IMR-90 (cell line): ENCODE measurements around the gene NFIA. TPM values are rescaled to one million over a fixed set of nuclear protein-coding genes. Genes with fewer than 3 reads are reported as not detected.

Source experiments
- ATAC-seq: fragments of 200-7000 bp; cut with Tn5 transposase; 2 replicates; pipeline ENCODE4 v1.9.1; 2020; ENCODE audit warnings: low read depth, mild to moderate bottlenecking, moderate library complexity
- BruUV-seq: library from RNA; stranded (reverse); fragments of 400-500 nt; replicated peaks from 2 replicates; lab custom pipeline; 2021; lab: Mats Ljungman, UMichigan
- CTCF ChIA-PET: fragments of 300-600 bp; formaldehyde crosslinking; extraction: SDS; loops from one replicate; lab custom pipeline; 2021; ENCODE audit warnings: antibody characterized with exemption; lab: Yijun Ruan, JAX
- POLR2A ChIA-PET: fragments of 300-600 bp; sonication (Branson Sonifier 250); formaldehyde crosslinking; loops from one replicate; lab custom pipeline; 2022; ENCODE audit warnings: antibody characterized with exemption; ENCODE audit not compliant: unreplicated experiment; lab: Charles Lee
- DNase-seq: peaks from one replicate; pipeline ENCODE4 v3.0.0; 2013
- H2AFZ ChIP-seq: replicated peaks from 2 replicates; pipeline ENCODE3; 2013; ENCODE audit warnings: low read length, mild to moderate bottlenecking; ENCODE audit not compliant: poor library complexity
- H2AK5ac ChIP-seq: 2 replicates; pipeline ENCODE4 v1.6.1; 2013; ENCODE audit warnings: low read depth, low read length, inconsistent platforms
- H2AK9ac ChIP-seq: replicated peaks from 2 replicates; pipeline ENCODE3; 2013; ENCODE audit warnings: mild to moderate bottlenecking, low read depth, low read length, moderate library complexity; ENCODE audit not compliant: poor library complexity
- H2BK120ac ChIP-seq: 2 replicates; pipeline ENCODE4 v1.6.1; 2013; ENCODE audit warnings: low read depth, low read length, inconsistent platforms
- H2BK15ac ChIP-seq: 3 replicates; pipeline ENCODE4 v1.6.1; 2013; ENCODE audit warnings: low read depth, low read length, inconsistent platforms
- H2BK20ac ChIP-seq: 2 replicates; pipeline ENCODE4 v1.6.1; 2013; ENCODE audit warnings: low read depth, mild to moderate bottlenecking, inconsistent platforms, low read length, moderate library complexity
- H2BK5ac ChIP-seq: 2 replicates; pipeline ENCODE4 v1.6.1; 2013; ENCODE audit warnings: mild to moderate bottlenecking, low read depth, low read length, inconsistent platforms; ENCODE audit not compliant: poor library complexity, severe bottlenecking
- H3K14ac ChIP-seq: replicated peaks from 2 replicates; pipeline ENCODE4 v1.6.1; 2013; ENCODE audit warnings: low read depth, low read length, inconsistent platforms
- H3K18ac ChIP-seq: 2 replicates; pipeline ENCODE4 v1.6.1; 2013; ENCODE audit warnings: low read depth, low read length, control low read depth
- H3K23ac ChIP-seq: 2 replicates; pipeline ENCODE4 v1.6.1; 2013; ENCODE audit warnings: low read depth, low read length, inconsistent platforms
- H3K27ac ChIP-seq: 2 replicates; pipeline ENCODE4 v1.5.1; 2013; ENCODE audit warnings: mild to moderate bottlenecking, control low read depth, low read length; ENCODE audit not compliant: insufficient read depth
- H3K27me3 ChIP-seq: 2 replicates; pipeline ENCODE4 v1.6.1; 2013; ENCODE audit warnings: low read length; ENCODE audit not compliant: control insufficient read depth, insufficient read depth
- H3K36me3 ChIP-seq: 2 replicates; pipeline ENCODE4 v1.6.1; 2013; ENCODE audit warnings: low read length, mixed read lengths; ENCODE audit not compliant: control insufficient read depth, insufficient read depth
- H3K4ac ChIP-seq: 2 replicates; pipeline ENCODE4 v1.6.1; 2013; ENCODE audit warnings: low read depth, low read length, inconsistent platforms
- H3K4me1 ChIP-seq: 2 replicates; pipeline ENCODE4 v1.6.1; 2013; ENCODE audit warnings: low read length, mixed read lengths; ENCODE audit not compliant: control insufficient read depth, insufficient read depth
- H3K4me2 ChIP-seq: 2 replicates; pipeline ENCODE4 v1.6.1; 2013; ENCODE audit warnings: low read depth, mild to moderate bottlenecking, control low read depth, low read length, moderate library complexity
- H3K4me3 ChIP-seq: 2 replicates; pipeline ENCODE4 v1.5.1; 2013; ENCODE audit warnings: low read depth, mild to moderate bottlenecking, control low read depth, low read length, moderate library complexity; ENCODE audit not compliant: insufficient read depth
- H3K56ac ChIP-seq: 2 replicates; pipeline ENCODE4 v1.6.1; 2013; ENCODE audit warnings: low read length, inconsistent platforms; ENCODE audit not compliant: insufficient read depth; ENCODE audit errors: extremely low read depth
- H3K79me1 ChIP-seq, 2 experiments: 2 replicates each; pipeline ENCODE4 v1.6.1; 2013; ENCODE audit warnings: low read length in 2 of 2, inconsistent platforms in 1 of 2, low read depth in 1 of 2
- H3K9ac ChIP-seq: 2 replicates; pipeline ENCODE4 v1.6.1; 2013; ENCODE audit warnings: low read depth, low read length, control low read depth
- H3K9me1 ChIP-seq: 2 replicates; pipeline ENCODE4 v1.6.1; 2013; ENCODE audit warnings: low read length, inconsistent platforms; ENCODE audit not compliant: insufficient read depth
- H3K9me3 ChIP-seq: 2 replicates; pipeline ENCODE4 v1.6.1; 2013; ENCODE audit warnings: low read length; ENCODE audit not compliant: control insufficient read depth, insufficient read depth
- H4K20me1 ChIP-seq: 2 replicates; pipeline ENCODE4 v1.6.1; 2013; ENCODE audit warnings: low read length, inconsistent platforms; ENCODE audit not compliant: insufficient read depth
- H4K5ac ChIP-seq: 2 replicates; pipeline ENCODE4 v1.6.1; 2013; ENCODE audit warnings: mild to moderate bottlenecking, low read depth, low read length, control low read depth
- H4K8ac ChIP-seq, 2 experiments: 2 replicates each; pipeline ENCODE4 v1.6.1; 2013; ENCODE audit warnings: low read depth in 2 of 2, low read length in 2 of 2, control low read depth in 1 of 2, inconsistent platforms in 1 of 2
- H4K91ac ChIP-seq: 2 replicates; pipeline ENCODE4 v1.6.1; 2013; ENCODE audit warnings: low read depth, low read length, inconsistent platforms; ENCODE audit not compliant: insufficient read depth
- MXI1 ChIP-seq: IDR thresholded peaks from 2 replicates; pipeline ENCODE4 v1.6.1; 2012; ENCODE audit warnings: low read depth, mild to moderate bottlenecking, low read length, moderate library complexity, borderline replicate concordance
- RFX5 ChIP-seq: IDR thresholded peaks from 2 replicates; pipeline ENCODE4 v1.8.0; 2012; ENCODE audit warnings: low read depth, mild to moderate bottlenecking, low read length, moderate library complexity
- WGBS, 2 experiments: methylation state at CpG; one replicate each; pipeline versions ENCODE4 v1.1.5 to v1.1.7; 2013; ENCODE audit warnings: missing lambda C conversion rate in 2 of 2; ENCODE audit not compliant: insufficient read length in 1 of 2; ENCODE audit errors: extremely low coverage in 2 of 2; 5-methylcytosine and 5-hydroxymethylcytosine counted together
- dilution Hi-C: fragments of 300-500 bp; cut with HindIII; formaldehyde crosslinking; loops from one replicate; pipeline ENCODE4 v1.14.3; 2018; ENCODE audit warnings: low sequenced_read_pairs; ENCODE audit not compliant: unreplicated experiment
- in situ Hi-C: fragments of 300-500 bp; cut with MboI; formaldehyde crosslinking; loops from 3 replicates; pipeline ENCODE4 v1.14.3; 2019; ENCODE audit warnings: low sequenced_read_pairs, inconsistent platforms, mixed read lengths
- intact Hi-C: fragments of 100-400 bp; cut with micrococcal nuclease; formaldehyde crosslinking; loops from 2 replicates; pipeline ENCODE4 v1.10.0; 2022
- polyA plus RNA-seq, 3 experiments: library from polyadenylated mRNA; depleted of rRNA; stranded (reverse); fragments of >200 nt; gene quantifications; 2 replicates each; pipeline ENCODE4 v1.2.3, GENCODE V29; 2012; ENCODE audit warnings: low replicate concordance in 1 of 3
- total RNA-seq: library from RNA; depleted of rRNA; stranded (reverse); fragments of >200 nt; gene quantifications from 2 replicates; pipeline ENCODE4 v1.2.3, GENCODE V29; 2012

Gene NFIA
- total and polyA plus RNA-seq, 2 of the 4 experiments (the other 2 are of a cell fraction) = 1.6 to 2.2 TPM

GRCh38 chr1:61220536-61220935, 138.2 kb downstream of the NFIA start:
- Histone ChIP-seq H3K9me1 (no peaks in the 10 kb centered on the region), H4K5ac (no peak overlapping the region), H2BK20ac (no peak overlapping the region), H2AK9ac (no peak overlapping the region), H3K18ac (no peak overlapping the region), H3K4me1 (no peaks in the 10 kb centered on the region), H3K4me3 (no peak overlapping the region), H3K9ac (no peak overlapping the region), H2AFZ (no peak overlapping the region), H2BK15ac (no peak overlapping the region), H4K91ac (no peak overlapping the region), H2BK5ac (no peak overlapping the region), H3K56ac (no peak overlapping the region), H3K4ac (no peak overlapping the region), H3K79me1 (no peaks in the 10 kb centered on the region), H3K14ac (no peak overlapping the region), H2BK120ac (no peak overlapping the region), H2AK5ac (no peak overlapping the region), H4K20me1 (no peaks in the 10 kb centered on the region), H3K9me3 (no peaks in the 10 kb centered on the region), H3K36me3 (no peaks in the 10 kb centered on the region), H3K27ac (no peak overlapping the region), H3K23ac (no peak overlapping the region), H3K27me3 (no peaks in the 10 kb centered on the region), H4K8ac (no peak overlapping the region), H3K4me2 (no peak overlapping the region)
- intact Hi-C loops (no loop called here), in situ Hi-C loops (no loop called here), dilution Hi-C loops (no loop called here)
- TF ChIP-seq RFX5 (no peak), MXI1 (no peak)
- no TSS peak for BruUV-seq
- DNase-seq (no peak), ATAC-seq (no peak)
- POLR2A ChIA-PET = no interaction called here
- 100% methylated on average over 1 of the region's 2 CpGs; no CpG with 5 or more reads in 1 of the 2 experiments for WGBS, 2 experiments
- CTCF ChIA-PET = no interaction called here
